Mesangial cell (primary cell): ENCODE measurements around the gene FILIP1L. TPM values are rescaled to one million over a fixed set of nuclear protein-coding genes. Genes with fewer than 3 reads are reported as not detected.

Experiments
- total RNA-seq: library from RNA; depleted of rRNA; stranded (reverse); fragments of >200 nt; gene quantifications from 2 replicates; pipeline ENCODE4 v1.2.3, GENCODE V29; 2015

FILIP1L gene
- 25.7 and 38.9 TPM in 2 replicates for total RNA-seq

DNA sequence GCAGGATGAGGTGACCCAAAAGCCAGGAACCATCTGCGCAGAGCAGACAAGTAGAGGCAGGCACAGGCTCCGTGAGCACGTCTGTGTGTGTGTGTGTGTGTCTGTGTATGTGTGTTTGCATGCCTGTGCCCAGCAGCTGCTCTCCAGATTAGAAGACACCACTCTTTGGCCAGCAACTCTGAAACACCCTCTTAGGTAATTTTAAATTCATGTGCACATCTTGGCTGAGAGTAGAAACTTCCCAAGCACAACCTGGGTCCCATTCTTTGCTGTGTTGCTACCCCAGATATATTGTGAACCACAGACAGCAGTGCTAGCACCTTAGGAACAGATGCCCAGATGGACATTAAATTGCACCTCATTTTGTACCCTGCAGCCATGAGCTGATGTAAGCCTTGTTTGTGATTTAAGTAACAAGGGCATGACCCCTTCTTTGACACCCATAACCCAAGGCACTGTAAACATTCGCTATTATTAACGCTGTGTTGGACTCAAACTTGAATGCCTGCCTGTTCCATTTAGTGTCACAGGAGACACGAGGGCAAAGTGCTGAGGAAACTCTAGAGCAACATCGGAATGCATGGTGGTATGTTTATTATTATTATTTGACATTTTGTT, at the start of gene FILIP1L:
TSS of gene FILIP1L (minus strand) at position 89 of the 618 bp plus-strand sequence.

DNA sequence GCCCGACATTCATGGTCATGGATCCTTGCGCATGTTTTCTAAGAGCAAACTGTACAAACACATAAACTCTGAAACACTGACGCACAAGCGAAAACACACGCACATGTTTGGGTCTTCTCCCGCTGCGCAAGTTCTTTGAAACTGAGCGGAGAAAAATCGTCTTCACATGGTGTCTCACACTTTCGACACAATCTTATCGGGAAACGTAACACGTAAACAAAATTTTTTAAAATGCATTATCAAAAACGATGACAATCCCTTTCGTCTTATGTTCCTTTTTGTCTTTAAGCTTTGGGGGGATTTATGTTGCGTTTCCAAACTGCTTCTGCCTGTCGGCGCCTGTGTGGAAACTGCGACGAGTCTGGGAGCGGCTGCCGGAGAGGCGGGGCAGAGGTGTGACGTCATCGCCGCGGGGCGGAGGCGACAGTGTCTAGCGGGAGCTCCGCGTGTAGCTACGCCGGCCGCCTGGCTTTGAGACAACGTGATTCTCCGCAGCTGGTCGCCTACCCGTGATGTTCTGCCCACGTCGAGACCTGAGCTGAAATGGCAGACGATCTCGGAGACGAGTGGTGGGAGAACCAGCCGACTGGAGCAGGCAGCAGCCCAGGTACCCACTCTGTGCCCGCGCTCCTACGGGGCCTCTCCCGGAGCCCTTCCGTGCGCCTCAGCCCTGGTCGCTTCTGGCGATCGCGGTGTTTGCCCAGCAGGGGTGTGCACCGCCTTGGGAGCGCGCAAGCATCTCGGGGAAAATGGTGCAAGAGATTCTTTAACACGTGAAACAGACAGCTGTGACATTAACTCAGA, 296.7 kb downstream of the FILIP1L start, which contains the start of gene CMSS1:
TSS of gene CMSS1 (plus strand) at position 426 of the 804 bp plus-strand sequence.

Other genes starting within 250 kb of the FILIP1L start
- 10.9 and 12.7 TPM in 2 replicates for gene TBC1D23, start 146.5 kb upstream of the FILIP1L start, total RNA-seq
- gene NIT2, start 220.3 kb upstream of the FILIP1L start, total RNA-seq = 12.7 and 17.1 TPM in 2 replicates